GM12892 (cell line): ENCODE results near the gene AKAP17A.

ENCODE experiments used
- POLR2A ChIP-seq: IDR thresholded peaks from 2 replicates; pipeline ENCODE4 v1.6.1; 2011; ENCODE audit warnings: low read depth, low read length, control low read depth
- POLR2AphosphoS5 ChIP-seq: IDR thresholded peaks from 2 replicates; pipeline ENCODE4 v1.6.1; 2011; ENCODE audit warnings: low read depth, low read length, control low read depth

GRCh38 chrX:1599791-1600405, 8.5 kb downstream of the AKAP17A start:
- no peak for TF ChIP-seq POLR2AphosphoS5
- no peak for TF ChIP-seq POLR2A
